MM.1S (cell line): Measurements from ENCODE around the gene DCST1.

Source experiments
- CTCF ChIP-seq: fragments of 300-600 bp; sonication (generic); IDR thresholded peaks from 2 replicates; pipeline ENCODE4 v1.5.1; 2016; ENCODE audit warnings: antibody characterized with exemption, low read length, mixed read lengths
- EZH2 ChIP-seq: fragments of 300-600 bp; sonication (generic); optimal IDR thresholded peaks from 2 replicates; pipeline ENCODE3; 2017; ENCODE audit warnings: low read depth, mild to moderate bottlenecking, antibody characterized with exemption, low read length, mixed read lengths

DNA sequence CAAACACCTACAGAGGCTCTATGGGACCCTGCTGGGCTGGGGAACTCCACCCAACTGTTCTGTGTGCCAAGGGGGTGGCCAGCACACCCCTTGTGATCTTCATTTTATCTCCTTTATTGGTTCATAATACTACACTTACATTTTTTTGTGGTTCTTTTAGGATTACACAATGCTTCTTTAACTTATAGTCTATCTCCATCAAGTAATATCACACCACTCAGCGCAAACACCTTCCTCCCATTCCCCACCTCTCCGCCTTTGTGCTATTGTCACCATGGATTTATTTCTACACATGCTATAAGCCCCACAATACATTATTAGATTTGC, 61.0 kb downstream of the DCST1 start:
- no peak for TF ChIP-seq CTCF
- no peak for TF ChIP-seq EZH2
